Peyer's patch (tissue), 4 donors: ENCODE data around the gene CLECL1.

Experiments used
- CTCF ChIP-seq, 6 experiments: fragments of 450-650 bp in 4 of 6; fragments of 200-600 bp in 2 of 6; sonication (generic) in 1 of 6; IDR thresholded peaks; one replicate each; pipeline ENCODE4 v1.5.1; 2017 to 2019; ENCODE audit warnings: antibody characterized with exemption in 6 of 6, mild to moderate bottlenecking in 3 of 6, moderate library complexity in 1 of 6
- POLR2A ChIP-seq, 2 donors: fragments of 450-650 bp; IDR thresholded peaks; one replicate each; pipeline ENCODE4 v1.5.1; 2017; ENCODE audit warnings: antibody characterized with exemption in 2 of 2, mild to moderate bottlenecking in 2 of 2, moderate library complexity in 2 of 2

GRCh38 chr12:9731393-9731792, 1.5 kb downstream of the CLECL1 start:
- TF ChIP-seq CTCF (IDR thresholded peaks at IDR 0.05): no peak
- no peak for TF ChIP-seq POLR2A (IDR thresholded peaks at IDR 0.05)
